ENCODE data around the gene NDUFV1.
"Not testable (repeated sequence)": the region's sequence is repeated elsewhere in the genome, so short reads cannot be mapped to it uniquely, and the experiment has no call there.

NDUFV1 gene

DNA sequence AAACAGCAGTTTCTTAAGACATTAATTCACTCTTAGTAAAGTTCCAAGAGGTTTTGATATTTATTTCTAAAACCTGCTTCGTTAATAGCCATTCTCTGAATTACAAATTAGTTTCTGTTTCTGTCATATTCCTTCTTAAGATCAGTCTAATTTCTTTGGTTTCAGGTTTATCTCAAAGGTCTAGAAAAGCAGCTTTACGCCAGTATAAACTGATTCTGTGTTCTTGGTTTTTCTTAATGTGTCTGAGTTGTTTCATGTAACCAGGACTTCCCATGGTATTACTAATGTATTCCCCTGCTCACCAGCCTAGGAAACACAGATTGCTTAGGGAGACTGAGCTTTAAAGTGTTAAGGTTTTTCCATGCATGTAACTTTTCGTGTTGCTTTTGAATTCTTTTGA lies 50.6 kb downstream of the NDUFV1 start:
- no peak for DNase-seq (ENCODE audit: low read depth)

DNA sequence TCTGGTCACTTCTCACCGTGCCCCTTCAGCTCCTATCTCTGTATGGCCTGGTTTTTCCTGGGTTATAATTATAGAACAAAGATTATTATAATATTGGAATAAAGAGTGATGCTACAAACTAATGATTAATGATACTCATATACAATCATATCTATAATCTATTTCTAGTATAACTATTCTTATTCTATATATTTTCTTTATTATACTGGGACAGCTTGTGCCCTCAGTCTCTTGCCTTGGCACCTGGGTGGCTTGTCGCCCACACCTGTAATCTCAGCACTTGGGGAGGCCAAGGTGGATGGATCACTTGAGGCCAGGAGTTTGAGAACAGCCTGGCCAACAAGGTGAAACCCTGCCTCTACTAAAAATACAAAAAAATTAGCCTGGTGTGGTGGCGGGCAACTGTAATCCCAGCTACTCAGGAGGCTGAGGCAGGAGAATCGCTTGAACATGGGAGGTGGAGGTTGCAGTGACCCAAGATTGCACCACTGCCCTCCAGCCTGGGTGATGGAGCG lies 53.0 kb downstream of the NDUFV1 start:
- not testable (repeated sequence) for DNase-seq (ENCODE audit: low read depth)

- not testable (repeated sequence) for DNase-seq (ENCODE audit: low read depth)
These were observed 54.0 kb downstream of the NDUFV1 start for GRCh38 chr11:67660752-67661151.
